Stimulated activated CD4-positive, alpha-beta T cell treated with anti-CD3 and anti-CD28 coated beads, Interleukin-1b, Interleukin-23, amount 100 ng/mL, for 24 hours (primary cell): ENCODE data around the gene CAMTA1.

Experiments used
- DNase-seq, 4 experiments: peaks; one replicate each; pipeline ENCODE4 v3.0.0-alpha.2; 2020; ENCODE audit warnings: low read depth in 4 of 4, low spot score in 1 of 4

Gene CAMTA1

DNA sequence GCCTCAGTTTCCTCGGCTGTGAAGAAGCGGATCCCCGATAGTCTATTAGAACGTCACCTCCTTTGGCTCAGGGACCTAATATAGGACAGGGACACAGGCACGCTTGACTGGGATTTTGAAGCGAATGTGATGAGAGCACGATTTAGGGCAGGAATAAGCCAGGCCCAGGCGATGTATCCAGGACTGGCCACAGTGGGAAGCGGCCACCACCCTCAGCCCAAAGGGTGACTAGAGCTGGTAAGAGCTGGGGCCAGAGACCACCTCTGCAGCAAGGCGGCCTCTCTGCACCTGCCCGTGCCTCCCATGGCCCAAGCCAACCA, 885.9 kb downstream of the CAMTA1 start:
- DNase-seq, result no peak

DNA sequence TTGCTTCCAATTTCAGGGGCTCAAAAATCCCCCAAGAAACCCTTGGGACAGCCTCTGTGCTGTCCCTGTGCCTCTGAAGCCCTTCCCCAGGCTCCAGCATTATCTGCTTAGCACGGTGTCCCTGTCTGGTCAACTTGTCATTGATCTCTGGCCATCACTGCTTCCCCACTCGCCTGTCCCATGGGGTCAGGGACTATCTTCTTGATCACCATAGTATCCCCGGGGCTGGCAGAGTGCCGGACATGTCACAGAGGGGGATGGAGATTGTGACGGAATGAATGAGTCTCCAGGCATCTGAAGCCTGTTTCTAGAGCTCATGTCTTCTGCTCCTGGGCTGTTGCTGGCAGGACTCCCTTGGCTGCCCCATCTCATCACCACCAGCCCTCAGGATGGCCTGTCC, 886.4 kb downstream of the CAMTA1 start:
- no peak for DNase-seq

DNA sequence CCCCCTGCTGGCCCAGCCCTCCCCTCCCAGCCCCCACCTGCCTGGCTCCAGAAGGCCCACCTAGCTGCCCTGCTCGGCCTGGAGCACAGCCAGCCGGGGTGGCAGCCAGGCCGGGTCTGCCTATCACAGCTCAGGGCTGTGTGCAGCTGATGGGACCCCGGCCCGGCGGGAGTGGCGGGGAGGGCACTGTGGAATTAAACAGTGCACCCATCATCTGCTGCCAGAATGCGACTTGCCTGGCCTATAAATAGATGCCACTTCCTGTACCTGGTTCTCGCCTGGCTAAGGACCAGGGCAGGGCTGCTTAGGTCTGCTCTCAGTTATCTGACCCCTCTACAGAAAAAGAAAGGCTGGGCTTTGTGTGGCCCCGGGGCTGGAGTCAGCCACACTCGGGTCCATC, 887.6 kb downstream of the CAMTA1 start:
- DNase-seq, result no peak

DNA sequence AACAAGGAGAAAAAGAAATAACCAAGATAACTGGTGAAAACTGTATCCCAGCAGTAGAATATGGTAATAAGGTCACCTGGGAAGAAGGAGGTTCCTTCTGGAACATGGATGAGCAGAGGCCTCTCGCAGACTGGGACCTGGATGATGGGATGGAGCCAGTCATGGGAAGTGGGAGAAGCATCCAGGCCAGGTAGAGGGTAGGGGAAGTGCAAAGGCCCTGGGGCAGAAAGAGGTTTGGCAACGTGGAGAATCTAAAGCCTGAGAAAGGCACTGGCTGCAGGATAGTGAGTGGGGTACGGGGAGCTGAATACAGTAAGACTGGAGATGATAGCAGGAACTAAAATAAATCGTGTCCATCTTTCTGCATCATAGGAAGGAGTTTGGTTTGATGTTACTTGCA, 889.7 kb downstream of the CAMTA1 start:
- DNase-seq, result no peak

DNA sequence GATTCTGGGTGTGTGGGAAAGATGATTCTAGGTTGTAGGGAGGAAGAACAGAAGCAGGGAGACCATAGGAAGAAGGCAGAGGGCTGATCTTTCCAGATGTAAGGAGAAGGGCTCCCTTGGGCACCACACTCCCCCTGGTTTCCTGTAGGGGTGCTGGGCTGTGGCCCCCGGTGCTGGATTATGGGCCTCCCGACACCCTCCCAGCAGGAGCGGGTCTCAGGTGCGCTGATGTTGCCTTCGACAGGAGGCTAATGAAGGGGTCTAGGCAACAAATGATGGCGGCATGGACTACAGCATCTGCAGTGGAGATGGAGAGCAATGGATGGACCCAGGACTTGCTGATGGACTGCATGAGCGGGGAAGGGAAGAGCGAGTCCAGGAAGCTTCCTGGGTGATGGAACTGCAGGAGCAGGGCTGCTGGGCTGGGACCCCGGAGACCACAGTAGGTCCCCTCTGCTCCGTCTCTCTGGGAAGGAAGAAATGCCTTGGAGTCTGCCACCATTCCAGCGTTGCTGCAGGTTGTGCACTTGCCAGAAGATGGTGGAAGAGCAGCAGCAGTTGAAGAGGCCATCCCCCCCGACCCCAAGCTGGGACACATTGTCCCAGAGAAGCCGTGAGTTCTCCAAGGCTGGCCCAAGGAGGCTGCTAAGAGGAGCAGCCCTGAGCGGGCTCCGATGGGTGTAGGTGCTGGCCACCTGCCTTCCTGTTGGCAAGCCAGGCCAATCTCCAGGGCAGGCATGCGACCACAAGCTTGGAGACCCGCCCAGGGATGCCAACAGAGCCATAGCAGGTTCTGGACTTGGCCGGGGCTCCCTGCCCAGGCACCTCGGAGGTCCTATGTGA, 890.4 kb downstream of the CAMTA1 start:
- DNase-seq, result no peak

DNA sequence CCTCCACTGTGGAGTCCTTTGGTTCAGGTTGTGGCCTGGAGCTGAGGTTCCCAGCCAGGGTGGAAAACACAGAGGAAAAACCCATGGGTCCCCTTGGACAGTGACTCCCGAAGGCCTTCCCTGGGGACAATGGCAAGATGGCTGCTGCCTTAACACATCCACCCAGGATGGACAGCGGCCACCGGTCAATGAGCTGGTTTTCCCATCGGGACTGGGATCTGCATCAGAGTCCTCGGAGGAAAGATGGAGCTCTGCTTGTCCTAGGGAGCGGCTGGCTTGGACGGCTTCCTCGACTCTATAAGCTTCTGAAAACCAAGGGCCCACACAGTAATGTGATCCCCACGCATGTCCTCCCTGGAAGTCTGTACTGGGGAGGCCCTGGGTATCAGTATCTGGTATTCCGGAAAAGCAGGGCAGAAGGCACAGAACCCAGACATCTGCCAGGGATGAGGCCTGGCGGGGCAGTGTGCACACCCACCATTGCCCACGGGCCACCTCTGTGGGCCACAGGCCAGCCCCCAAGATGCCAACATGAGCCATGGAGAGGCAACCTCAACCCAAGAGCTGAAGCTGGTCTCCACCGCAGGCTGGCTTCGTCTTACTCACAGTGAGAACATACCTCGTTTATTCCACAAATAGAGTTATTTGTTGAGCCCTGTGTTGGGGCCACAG, 891.2 kb downstream of the CAMTA1 start:
- DNase-seq, result no peak

DNA sequence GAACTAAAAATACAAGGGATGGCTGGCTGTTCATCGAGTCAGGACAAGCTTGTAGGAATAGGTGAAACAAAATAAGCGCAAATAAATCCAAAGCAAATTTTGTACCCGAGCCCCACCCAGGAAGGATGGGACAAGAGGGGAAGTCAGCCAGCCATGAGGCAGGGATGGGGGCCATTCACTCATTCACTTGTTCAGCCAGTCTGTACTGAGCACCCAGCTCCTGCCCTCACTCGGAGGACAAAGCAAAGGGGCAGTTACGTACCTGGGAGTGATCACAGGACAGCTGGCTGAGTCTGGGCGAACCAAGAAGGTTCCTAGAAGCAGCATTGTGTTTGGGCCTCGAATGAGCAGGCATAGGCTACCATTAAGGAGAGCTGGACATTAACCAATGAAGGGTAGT, 891.9 kb downstream of the CAMTA1 start:
- DNase-seq, result no peak

DNA sequence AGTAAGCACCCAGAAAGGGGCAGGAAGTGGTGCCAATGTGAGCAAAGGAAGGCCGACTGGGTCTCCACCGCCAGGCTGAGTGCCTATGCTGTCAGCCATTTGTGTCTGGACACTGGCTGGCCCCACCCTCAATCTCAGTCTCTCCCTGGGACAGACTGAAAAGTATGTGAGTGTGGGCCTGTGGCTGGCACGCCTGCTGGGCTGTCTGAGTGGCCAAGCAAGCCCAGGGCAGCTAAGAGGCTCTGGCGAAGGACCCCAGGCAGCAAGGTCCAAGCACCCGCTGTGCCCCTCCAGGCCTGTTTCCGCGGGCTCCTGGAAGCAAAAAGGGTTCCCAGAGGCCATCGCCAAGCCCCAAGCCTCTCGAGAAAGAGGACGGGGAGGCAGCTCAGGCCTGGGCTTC, 892.6 kb downstream of the CAMTA1 start:
- no peak for DNase-seq

DNA sequence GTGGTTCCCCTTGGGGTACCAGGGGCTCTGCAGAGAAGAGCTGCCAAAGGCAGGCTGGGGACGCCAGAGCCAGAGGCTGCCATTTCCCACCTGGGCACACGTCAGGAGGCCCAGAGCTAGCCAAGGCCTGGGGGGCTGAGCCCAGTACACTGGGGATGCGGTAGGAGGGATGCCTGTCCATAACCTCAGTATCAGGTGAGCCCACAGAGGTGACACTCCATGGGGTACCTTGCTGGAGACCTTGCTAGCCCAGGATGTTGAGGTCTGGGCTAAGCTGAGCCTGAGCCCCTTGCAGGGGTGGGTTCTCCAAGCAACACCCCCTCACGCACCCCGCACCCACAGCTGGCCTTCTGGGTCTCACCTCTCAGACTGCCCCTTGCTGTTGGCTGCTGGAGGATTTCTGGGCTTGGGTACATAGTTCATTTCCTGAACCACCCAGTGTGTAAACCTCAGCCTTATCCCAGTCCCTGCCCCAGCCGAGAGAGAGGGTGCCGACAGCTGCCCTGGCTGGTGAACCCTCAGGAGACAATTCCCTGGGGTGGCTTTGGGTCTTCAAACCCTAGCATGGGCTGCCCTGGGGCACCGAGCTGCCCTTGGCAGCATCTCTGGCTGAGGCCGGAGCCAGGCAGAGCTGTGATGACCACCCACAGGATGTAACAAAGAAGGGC, 893.4 kb downstream of the CAMTA1 start:
- DNase-seq, result no peak

DNA sequence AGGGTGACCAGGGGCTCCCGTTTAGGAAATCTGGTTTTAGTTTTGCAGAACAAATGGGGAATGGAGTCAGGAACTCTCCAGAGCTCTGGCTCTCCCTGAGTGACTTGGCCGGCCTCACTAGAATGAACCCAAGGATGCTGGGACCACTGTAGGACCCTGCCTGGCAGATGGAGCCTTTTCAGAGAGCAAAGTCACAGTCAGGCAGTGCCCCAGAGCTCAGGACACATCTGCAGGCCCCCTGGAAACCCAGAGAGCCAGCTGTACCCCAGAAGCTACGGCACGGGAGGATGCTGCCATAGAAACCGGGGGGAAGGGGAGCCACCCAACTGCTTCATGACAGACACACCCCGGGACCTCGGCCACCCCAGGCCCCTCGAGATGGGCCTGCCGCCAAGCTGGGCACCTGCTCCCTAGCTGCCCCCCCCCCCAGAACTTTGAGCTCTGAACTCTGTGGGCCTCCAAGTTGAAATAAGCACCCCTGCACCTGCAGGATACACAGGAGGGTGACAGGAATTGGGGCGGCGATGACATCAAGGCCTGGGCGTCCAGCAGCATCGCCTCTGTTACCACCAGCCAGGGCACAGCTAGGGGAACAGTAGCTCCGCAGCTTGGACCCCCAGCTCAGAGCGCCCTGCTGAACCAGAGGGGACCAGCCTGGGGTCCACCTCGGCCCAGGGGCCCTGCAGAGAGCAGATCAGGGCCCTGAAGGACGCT, 894.1 kb downstream of the CAMTA1 start:
- DNase-seq, result no peak

DNA sequence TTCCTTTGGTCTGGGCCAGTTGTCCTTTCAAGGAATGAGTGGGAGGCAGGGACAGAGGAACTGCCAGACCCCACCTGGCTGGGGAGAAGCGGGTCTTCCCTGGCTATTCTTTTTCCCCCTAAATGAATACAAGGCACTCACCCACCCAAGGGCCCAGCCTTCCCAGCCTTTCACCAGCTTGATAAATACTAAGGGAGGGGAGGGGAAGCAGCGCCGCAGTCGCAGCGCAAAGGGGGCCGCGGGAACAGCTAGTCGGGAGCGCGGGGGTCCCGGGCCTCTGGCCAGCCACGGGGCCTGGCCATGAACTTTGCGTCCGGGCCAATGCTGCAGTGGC, 894.6 kb downstream of the CAMTA1 start:
- DNase-seq, result no peak

DNA sequence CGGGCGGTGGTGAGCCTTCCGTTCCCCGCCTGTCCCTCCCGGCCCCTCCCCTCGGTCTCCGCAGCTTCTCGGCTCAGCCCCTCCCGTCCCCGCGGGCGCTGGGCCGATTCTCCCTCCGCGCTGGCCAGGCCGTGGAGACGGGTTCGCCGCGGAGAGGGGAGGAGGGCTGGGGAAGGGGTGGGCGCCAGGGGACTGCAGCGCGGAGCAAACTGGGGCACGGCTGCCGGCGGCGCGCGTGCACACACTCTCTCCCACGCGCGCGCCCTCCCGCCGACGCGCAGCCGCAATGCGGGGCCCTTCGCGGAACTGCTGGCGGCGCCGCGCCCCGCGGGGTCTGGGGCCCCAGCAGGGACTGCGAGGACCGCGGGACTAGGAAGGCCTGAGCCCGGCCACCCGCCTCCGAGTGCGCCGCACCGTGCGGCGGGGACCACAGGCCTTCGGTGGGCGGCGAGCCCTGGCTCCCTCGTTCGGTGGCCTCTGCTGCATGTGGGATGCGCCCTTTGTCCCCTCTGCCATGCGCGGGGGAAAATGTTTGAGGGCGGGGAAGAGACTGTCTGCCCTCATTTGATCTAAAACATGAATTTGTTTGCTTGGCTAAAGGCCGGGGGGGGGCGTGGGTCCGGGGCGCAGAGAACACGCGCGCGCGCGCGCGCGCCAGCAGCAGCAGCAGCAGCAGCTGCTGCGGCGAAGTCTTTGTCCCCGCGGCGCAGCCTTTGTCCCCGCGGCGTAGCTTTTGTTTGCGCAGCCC, 895.1 kb downstream of the CAMTA1 start:
- DNase-seq, result peak; percentile 2 to 30 (median 22)

DNA sequence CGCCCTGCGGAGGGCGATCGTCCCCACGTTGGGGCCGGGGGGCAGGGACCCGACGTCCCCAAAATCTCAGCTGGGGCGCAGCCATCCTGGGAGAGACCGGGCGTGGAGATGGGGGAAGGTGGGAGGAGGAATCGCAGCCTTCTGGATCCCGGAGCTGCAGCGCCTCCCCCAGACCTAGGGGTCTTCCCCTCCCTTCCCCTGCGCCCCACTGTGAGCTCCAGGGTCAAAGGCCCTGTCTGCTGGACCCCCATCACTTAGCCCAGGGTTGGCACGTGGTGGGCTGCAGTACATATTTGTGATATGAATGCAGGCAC, 895.7 kb downstream of the CAMTA1 start:
- DNase-seq, result no peak

DNA sequence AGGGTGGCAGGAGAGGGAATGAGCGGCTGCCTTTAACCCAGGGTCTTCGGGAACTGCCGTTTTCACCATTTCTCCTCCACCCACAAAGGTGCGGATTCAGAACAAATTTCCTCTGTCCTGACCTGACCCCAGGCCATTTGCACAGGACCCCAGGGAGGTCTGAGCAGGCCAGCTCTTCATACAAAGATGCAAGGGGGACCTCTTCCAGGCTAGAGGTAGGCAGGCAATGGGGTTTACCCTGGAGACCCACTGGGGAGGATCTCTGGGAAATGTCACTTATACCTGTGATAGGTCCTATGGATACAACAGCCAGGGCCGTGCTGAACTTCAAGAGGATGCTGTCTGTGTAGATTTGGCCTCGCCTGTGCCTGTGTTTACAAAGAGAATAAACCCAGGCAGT, 896.1 kb downstream of the CAMTA1 start:
- DNase-seq, result no peak

DNA sequence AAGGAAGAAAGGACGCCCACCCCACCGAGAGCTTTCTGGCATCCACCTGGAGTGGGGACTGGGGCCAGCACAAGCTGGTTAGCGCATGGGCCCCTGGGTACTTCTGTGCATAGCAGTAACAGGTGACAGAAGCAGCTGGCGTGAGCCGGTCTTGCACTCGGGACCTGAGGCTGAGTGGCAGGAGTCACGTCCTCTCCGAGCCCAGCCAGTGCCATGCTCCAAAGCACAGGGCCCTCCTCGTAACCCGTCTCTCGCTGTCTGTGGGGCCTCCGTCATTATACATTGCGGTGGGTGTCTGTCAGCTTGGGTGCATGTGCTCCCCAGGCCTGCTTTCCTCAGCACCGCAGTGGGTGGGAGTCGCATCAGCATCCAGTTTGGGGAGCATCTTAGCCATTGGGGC, 898.3 kb downstream of the CAMTA1 start:
- DNase-seq, result no peak

DNA sequence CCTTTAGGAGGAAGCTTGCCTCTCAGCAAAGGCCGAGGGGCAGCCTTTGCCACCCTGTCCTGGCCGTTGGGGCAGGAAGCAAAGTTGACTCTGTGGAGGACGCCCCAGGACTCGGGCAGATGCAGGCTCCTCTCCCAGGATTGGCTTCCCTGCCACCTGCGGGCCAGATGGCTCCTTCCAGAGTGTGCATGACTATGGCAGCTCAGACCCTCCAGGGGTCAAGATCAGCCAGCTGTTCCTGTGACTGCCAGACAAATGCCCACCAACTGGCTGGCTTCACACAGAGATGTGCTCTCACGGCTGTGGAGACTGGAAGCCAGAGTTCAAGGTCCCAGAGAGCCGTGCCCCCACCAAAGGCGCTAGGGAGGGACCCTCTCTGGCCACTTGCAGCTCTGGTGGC, 898.9 kb downstream of the CAMTA1 start:
- DNase-seq, result no peak

DNA sequence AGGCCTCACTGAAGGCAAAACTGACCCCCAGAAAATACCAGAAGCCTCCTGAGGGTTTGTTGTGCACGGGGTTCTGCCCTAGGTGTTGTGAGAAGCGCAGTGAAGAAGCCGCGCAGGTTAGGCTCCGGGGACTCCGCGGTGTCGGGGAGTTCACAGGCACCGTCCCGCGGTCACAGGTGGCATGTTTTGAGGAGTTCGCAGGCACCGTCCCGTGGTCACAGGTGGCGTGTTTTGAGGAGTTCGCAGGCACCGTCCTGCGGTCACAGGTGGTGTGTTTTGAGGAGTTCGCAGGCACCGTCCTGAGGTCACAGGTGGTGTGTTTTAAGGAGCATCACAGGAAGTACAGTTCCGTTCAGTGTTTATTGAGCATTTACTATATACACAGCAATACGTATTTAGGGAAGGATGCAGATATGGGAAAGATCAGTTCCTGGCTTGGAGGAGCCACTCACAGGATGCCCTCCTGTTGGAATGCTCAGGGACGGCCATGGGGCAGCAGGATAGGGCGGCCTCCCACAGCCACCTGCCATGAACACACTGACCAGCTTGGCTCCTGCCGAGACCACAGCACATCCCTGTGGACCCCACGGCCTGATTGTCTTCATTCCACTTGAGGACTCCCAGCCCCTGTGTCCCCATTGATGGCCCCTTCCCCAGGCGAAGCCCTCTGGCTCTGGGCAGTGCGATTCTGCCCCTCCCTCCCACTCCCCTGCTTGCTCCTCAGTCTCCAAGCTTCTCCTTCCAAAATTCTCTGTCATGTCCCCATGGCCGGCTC, 899.8 kb downstream of the CAMTA1 start:
- no peak for DNase-seq

DNA sequence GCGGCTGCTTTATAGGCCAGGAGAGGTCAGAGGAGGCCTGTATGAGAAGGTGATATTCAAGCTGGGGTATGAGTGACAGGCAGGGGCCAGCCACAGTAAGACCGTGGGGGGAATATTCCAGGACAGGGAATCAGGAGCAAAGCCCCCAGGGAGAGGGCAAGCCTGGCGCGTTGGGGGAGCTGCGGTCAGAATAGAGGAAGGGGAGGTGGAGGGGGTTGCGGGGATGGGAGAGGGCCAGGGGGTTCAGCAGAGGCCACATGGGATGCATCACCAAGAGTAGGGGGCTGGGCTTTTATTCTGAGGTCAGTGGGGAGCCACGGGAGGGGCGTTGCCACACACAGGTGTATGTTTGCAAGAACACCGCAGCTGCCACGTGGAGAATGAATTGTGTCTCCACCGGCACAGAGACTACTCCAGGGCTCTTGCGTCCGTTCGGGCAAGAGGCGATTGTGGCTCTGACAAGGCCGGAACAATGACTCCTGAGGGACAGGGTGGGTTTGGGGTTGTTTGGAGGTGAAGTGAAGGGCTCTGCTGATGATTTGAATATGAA, 901.1 kb downstream of the CAMTA1 start:
- no peak for DNase-seq

DNA sequence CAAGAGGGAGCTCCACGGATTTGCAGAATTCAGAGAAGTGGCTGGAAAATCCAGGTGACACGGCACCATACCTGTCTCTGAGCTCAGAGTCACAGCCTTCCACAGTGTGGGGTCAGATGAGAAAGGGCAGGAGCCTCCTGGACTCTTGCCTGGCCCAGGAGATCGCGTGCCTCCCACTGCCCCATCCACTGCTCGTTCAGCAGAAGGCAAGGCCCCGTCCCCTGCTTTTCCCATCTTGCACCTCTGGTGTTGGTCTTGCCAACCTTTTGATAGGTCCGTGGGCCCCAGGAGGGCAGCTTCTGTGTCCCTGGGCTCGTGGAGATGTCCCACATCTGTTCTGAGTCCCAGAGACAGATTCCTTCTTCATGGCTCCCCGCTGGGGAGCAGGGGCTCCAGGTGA, 902.2 kb downstream of the CAMTA1 start:
- DNase-seq, result no peak

DNA sequence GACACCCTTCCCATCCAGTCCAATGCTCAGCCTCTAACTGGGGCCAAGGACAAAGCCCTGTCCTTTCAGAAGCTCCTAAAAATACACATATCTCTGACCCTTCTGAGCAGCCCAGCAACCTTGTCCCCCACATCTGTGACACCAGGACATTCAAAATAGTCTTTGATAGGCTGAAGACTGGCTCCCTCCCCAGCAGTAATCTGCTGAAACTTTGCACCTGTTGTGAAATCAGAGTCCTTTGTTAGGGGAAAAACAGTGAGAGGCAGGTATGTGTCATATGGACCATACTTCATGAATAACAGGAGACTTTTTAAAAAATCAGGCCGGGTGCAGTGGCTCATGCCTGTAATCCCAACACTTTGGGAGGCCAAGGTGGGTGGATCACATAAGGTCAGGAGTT, 903.4 kb downstream of the CAMTA1 start:
- DNase-seq, result no peak
